NCI-H1930 (cell line): ENCODE data around the gene CDR2L.
"Not testable (repeated sequence)": the region's sequence is repeated elsewhere in the genome, so short reads cannot be mapped to it uniquely, and the experiment has no call there.

Experiments used
- DNase-seq, 2 experiments: peaks; one replicate each; lab custom pipeline; 2025; lab: John Stamatoyannopoulos, UW

Gene CDR2L

DNA sequence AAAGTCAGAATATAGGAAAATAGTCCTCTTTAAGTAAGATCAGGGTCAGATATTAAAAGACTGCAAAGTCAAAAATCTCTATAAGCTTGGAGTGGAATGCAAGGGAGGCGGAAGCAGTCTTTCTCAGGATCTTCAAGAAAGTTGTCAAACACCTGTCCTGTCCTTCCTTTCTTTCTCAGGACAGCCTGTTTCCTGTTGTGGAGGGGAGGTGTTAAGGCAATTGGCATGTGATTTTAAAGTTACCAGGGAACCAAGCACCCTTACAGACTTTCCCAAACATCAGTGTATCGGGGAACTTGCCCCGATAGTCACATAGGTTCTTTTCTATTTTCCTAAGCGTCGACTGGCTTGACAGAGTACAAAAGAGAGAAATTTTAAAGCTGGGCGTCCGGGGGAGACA lies 57.3 kb downstream of the CDR2L start:
- DNase-seq = no peak

DNA sequence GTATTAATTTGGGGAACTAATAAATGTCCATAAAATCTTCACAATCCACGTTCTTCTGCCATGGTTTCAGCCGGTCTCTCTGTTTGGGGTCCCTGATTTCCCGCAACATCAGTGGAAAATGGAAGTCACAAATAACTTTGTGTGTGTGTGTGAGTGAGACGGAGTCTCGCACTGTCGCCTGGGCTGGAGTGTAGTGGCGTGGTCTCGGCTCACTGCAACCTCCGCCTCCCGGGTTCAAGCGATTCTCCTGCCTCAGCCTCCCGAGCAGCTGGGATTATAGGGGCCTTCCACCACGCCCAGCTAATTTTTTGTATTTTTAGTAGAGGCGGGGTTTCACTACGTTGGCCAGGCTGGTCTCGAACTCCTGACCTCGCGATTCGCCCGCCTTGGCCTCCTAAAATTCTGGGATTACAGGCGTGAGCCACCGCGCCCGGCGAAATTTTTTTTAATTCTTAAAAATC lies 58.5 kb downstream of the CDR2L start:
- DNase-seq = not testable (repeated sequence)

DNA sequence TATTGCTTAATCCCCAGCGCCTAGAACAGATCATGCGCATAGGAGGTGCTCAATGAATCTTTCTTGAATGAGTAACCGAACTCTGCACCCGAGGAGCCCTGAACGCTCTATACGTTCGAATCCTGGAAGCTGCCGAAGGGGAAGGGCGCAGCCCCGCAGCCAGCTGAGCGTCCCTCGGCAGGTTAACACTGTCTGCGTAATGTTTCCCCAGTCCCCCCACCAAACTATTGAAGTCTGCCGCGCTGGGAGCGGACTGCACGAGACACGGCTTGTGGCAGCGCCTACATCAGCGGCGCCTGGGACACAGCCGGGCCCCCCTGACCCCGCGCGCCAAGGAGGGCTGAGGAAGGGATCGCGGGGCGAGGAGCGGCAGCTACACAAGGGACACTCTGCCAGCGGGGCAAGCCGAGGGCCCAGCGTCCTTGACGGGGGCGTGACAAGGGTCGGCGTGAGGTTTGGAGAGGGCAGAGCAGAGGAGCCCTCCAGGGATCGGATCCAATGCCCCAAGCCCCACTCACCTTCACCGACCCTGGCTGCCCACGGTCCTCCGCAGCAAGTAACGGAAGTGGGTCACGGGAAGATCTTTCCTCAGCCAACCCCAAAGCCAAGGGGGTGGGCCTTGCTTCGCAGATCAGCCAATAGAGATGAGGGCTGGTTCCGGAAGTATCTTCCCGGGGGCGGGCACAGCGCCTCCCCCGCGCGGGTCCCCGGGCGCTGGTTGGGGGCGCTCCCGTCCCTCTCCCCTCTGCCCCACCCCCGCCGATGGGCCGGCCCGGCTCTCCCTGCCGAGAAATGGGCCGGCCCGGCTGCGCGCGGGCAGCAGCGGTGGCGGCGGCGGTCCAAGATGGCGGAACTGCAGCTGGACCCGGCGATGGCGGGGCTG lies 59.2 kb downstream of the CDR2L start, which contains the start of the genes ATP5PD and KCTD2:
ATP5PD (minus strand) TSS at position 563 of the 883 bp plus-strand sequence. CDS start 4,319 bp downstream, outside the sequence.
KCTD2 (plus strand) TSS at position 819 of the 883 bp plus-strand sequence; CDS start at position 845, 26 bp downstream.
- DNase-seq = peak; percentile 95 to 97

DNA sequence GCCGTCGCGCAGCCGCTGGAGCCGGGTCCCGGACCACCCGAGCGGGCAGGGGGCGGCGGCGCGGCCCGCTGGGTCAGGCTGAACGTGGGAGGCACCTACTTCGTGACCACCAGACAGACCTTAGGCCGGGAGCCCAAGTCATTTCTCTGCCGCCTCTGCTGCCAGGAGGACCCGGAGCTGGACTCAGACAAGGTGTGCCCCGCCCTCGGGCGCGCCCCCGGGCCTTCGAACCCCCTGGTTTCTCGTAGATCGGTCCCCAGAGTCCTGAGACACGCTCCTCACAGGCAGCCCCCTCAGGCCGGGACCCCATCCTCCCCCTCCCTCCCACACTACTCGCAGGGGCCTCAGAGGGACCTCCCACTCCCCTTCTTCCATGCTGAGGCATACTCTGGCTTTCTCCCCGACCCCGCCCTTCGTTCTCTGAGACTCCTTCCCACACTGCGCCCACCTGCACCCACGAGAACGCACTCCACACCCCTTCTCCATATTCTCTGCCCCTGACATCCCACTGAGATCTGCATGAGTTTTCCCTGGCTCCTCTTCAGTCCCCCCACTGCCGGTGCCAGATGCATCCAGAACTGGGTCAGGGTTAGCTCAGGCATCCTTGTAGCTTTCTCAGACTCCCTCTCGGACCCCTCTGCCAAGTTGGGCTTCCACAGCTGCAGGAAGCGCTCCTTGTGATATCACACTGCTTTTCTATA lies 60.1 kb downstream of the CDR2L start:
- DNase-seq = peak in 1 of 2 experiments; percentile 43

DNA sequence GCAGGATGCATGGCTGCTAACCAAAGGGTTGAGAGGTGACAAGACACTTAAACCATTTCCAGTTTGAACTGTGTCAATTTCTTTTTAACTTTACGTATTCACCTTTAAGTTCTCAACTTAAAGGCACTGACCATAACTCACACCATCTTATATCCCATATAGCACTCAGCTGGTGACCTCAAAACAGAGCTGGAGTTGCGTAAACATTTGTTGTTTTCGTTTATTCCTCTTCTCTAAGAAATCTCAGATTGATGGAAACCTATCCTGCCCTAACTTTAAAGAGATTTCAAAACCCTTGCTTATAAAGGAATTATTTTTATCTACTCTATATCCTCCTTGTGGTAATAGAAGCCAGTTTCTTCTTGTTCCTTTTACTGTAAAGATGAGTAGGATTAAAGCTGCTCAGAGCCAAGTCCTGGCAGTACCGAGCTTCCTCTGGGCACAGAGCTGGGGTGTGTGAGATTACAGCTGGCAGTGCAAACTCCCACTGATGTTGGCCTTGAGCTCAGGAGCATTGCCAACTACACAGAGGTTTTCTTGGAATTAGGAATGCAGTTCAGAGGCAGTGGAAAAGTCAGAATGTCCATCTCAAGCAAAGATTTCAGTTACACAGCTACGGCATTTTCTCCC lies 60.9 kb downstream of the CDR2L start:
- DNase-seq = no peak

DNA sequence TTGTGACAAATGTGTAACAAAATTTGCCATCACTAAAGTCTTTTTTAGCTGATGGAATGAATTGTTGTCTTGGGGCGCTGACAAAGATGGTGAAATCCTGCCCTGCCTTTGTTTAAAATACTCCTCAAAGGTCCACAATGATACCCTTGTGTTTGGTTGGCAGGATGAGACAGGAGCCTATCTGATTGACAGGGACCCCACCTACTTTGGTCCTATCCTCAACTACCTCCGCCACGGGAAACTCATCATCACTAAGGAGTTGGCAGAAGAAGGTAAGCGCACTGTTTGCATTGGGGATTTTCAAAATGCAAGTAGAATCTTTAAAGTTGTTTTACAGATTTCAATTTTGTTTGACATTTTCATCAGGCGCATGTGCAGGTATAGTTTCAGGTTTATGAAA lies 61.6 kb downstream of the CDR2L start:
- no peak for DNase-seq

DNA sequence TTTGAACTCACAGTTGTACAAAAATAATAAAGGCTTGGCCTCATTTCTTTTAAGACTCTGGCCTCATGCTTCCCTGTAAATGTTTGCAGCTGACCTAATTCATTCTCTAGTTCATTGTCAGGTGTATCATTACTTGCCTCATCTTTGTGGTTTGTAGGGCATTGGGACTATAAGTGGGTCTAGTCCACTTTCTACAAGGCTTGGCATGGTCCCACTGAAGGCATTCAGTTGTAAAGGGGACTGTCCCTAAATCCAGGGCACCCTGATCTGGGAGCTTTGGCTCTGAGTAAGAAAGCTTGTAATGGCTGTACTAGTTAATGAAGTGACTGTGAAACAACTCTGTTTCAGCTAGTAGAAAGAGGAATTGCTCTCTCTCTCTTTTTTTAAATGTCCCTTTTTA lies 62.3 kb downstream of the CDR2L start:
- DNase-seq = no peak

DNA sequence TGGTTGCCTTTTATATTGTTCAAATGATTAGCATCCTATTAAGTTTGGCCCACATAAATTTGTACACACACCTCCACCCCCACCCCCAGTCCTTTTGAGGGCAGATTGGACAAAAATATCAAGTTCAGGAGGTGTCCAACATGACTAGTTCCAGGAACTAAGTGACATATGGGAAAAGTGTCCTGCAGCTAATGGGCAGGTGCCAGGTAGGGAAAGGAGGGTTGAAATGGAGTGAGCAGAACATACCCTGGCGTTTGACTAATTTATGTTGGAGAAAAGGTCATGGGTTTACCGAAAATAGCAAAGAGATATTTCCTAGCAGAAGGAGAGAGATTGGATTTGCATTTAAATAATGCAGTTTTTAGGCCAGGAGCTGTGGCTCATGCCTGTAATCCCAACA lies 64.5 kb downstream of the CDR2L start:
- no peak for DNase-seq
